ENCODE measurements around the gene SAMD14. TPM values are rescaled to one million over a fixed set of nuclear protein-coding genes. Genes with fewer than 3 reads are reported as not detected.

Gene SAMD14
- total and polyA plus RNA-seq, 4 donors, result 3.3 to 6.2 (median 4.2) TPM

DNA sequence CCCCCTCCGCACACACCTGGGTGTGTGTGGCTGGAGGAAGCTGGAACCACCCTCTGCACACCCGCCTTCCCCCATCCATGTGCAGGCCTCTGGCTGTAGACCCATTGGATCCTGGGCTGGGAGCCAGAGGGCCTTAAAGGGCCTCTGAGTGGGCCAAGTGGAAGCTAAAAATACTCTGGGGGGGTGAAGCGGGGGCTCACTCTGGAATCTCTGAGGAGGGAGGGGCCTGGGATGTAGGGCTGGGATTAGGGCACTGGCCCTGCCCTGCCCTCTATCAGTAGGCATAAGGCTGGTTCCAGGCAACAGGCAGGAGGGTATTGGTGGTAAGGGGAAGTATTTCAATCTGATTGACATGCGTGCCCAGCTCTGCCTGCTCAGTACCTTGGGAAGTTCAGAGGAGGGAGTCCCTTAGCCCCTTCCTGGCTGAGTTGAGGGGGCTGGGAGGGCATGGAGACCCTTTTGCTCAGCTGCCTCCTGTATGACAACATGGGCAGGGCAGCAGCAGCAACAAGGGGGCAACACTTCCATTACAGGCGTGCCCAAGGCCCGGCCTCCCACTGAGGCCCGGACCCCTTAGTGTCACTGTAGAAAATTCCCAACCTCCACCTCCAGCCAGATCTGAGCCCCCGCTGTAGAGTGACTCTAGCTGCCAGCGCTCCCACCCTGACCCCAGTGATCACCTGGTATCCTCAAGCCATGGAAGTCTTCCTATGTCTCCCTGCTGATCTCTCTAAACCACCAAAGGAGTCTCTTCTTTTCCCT is 68.8 kb downstream of the SAMD14 start:
- no peaks in the 10 kb centered on the region for H3K9me3 ChIP-seq (ENCODE audit: control insufficient read depth in 4 of 4, insufficient read depth in 3 of 4, low read length in 3 of 4)
- H3K4me1 ChIP-seq (ENCODE audit: control insufficient read depth in 5 of 5, insufficient read depth in 5 of 5, low read length in 5 of 5), result peaks cover 27 to 73% (median 55%) of the 10 kb centered on the region in 5 donors
- H3K27ac ChIP-seq (ENCODE audit: low read depth in 1 of 2, low read length in 1 of 2), result peak overlapping the region; percentile 94 to 97
- no peaks in the 10 kb centered on the region for H3K27me3 ChIP-seq (ENCODE audit: control insufficient read depth in 3 of 3, insufficient read depth in 3 of 3, low read length in 2 of 3)
- no peak overlapping the region for H3K4me3 ChIP-seq
- 68 to 76% methylated on average over 9 of the region's 9 CpGs for WGBS, 2 donors
- ATAC-seq (ENCODE audit: insufficient read depth, low FRiP score) (peak; percentile 19), DNase-seq (peak; percentile 87 to 94 (median 89))
- H3K9ac ChIP-seq (ENCODE audit: insufficient read depth in 1 of 2, low read length in 2 of 2), result no peak overlapping the region
- H3K36me3 ChIP-seq (ENCODE audit: control insufficient read depth in 4 of 4, insufficient read depth in 4 of 4, low read length in 4 of 4), result peaks cover 0 to 2% (median 0%) of the 10 kb centered on the region in 4 donors
- no peak for TF ChIP-seq CTCF (IDR thresholded peaks at IDR 0.05; ENCODE audit: control extremely low read depth, extremely low read depth)

Other genes with a start within 250 kb of the SAMD14 start
- gene DLX4, start 161.0 kb downstream of the SAMD14 start, total RNA-seq, result 1 to 10 TPM in 1 of 2 donors, under 1 TPM in 1; 0.51 to 2.2 TPM
- under 1 TPM; 0.45 to 0.93 TPM for gene DLX4, start 161.0 kb downstream of the SAMD14 start, polyA plus RNA-seq
- gene DLX3, start 134.9 kb downstream of the SAMD14 start, total RNA-seq, result 1 to 10 TPM in 1 of 2 donors, under 1 TPM in 1; 0.52 to 1.3 TPM
- under 1 TPM; 0.17 to 0.77 TPM for gene DLX3, start 134.9 kb downstream of the SAMD14 start, polyA plus RNA-seq
- 100 to 1,000 TPM; 142 to 204 TPM for gene ITGA3, start 74.0 kb downstream of the SAMD14 start, total RNA-seq
- 100 to 1,000 TPM in 1 of 2 donors, 10 to 100 TPM in 1; 83.9 to 123 TPM for gene ITGA3, start 74.0 kb downstream of the SAMD14 start, polyA plus RNA-seq
- gene PDK2, start 34.8 kb downstream of the SAMD14 start, total RNA-seq, result 10 to 100 TPM; 23.2 to 27.8 TPM
- 10 to 100 TPM in 1 of 2 donors, 1 to 10 TPM in 1; 10.0 to 15.7 TPM for gene PDK2, start 34.8 kb downstream of the SAMD14 start, polyA plus RNA-seq
- gene PPP1R9B, start 20.5 kb upstream of the SAMD14 start, total RNA-seq, result 10 to 100 TPM; 31.7 to 77.4 TPM
- 10 to 100 TPM; 38.1 to 61.5 TPM for gene PPP1R9B, start 20.5 kb upstream of the SAMD14 start, polyA plus RNA-seq
- gene SGCA, start 35.8 kb upstream of the SAMD14 start, total RNA-seq, result 10 to 100 TPM in 1 of 2 donors, 1 to 10 TPM in 1; 5.0 to 18.2 TPM
- 10 to 100 TPM in 1 of 2 donors, 1 to 10 TPM in 1; 9.7 to 19.4 TPM for gene SGCA, start 35.8 kb upstream of the SAMD14 start, polyA plus RNA-seq
- 1,000 to 10,000 TPM in 1 of 2 donors, 100 to 1,000 TPM in 1; 443 to 1,330 TPM for gene COL1A1, start 71.5 kb upstream of the SAMD14 start, total RNA-seq
- 100 to 1,000 TPM in 1 of 2 donors, 10 to 100 TPM in 1; 30.5 to 122 TPM for gene COL1A1, start 71.5 kb upstream of the SAMD14 start, polyA plus RNA-seq
- gene TMEM92, start 144.3 kb upstream of the SAMD14 start, total RNA-seq, result 1 to 10 TPM in 1 of 2 donors, under 1 TPM in 1; 0.63 to 8.0 TPM
- gene TMEM92, start 144.3 kb upstream of the SAMD14 start, polyA plus RNA-seq, result 1 to 10 TPM; 5.6 to 6.2 TPM
- gene XYLT2, start 216.0 kb upstream of the SAMD14 start, total RNA-seq, result 10 to 100 TPM; 20.9 to 28.5 TPM
- gene XYLT2, start 216.0 kb upstream of the SAMD14 start, polyA plus RNA-seq, result 10 to 100 TPM in 1 of 2 donors, 1 to 10 TPM in 1; 9.6 to 11.5 TPM
- 10 to 100 TPM; 33.5 to 58.1 TPM for gene MRPL27, start 243.0 kb upstream of the SAMD14 start, total RNA-seq
- gene MRPL27, start 243.0 kb upstream of the SAMD14 start, polyA plus RNA-seq, result 100 to 1,000 TPM in 1 of 2 donors, 10 to 100 TPM in 1; 98.6 to 176 TPM
- gene EME1, start 243.1 kb upstream of the SAMD14 start, total RNA-seq, result 1 to 10 TPM; 1.5 to 2.8 TPM
- gene EME1, start 243.1 kb upstream of the SAMD14 start, polyA plus RNA-seq, result 1 to 10 TPM in 1 of 2 donors, under 1 TPM in 1; 0.55 to 2.1 TPM

Data from lung (tissue), 12 donors.